ENCODE data around the gene NFAM1.

NFAM1 gene

DNA sequence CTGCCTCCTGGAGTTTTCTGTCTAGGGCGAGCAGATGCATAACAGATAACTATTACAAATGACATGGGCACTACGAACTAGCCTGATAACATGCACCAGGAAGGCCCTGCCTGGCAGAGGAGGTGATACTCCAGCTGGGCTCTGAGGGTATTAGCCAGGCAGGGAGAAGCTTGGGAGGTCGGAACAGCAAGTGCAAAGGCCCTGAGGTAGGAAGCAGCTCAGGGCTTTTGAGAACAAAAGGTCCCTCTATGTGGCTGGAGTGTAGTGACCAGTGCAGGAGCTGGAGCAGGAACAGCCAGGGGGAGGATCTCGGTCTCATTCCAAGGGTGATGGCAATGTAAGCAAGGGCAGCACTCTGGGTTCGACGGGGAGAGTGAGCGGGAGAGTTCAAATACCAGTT, 100.1 kb downstream of the NFAM1 start:
- TF ChIP-seq, protein P1, sequence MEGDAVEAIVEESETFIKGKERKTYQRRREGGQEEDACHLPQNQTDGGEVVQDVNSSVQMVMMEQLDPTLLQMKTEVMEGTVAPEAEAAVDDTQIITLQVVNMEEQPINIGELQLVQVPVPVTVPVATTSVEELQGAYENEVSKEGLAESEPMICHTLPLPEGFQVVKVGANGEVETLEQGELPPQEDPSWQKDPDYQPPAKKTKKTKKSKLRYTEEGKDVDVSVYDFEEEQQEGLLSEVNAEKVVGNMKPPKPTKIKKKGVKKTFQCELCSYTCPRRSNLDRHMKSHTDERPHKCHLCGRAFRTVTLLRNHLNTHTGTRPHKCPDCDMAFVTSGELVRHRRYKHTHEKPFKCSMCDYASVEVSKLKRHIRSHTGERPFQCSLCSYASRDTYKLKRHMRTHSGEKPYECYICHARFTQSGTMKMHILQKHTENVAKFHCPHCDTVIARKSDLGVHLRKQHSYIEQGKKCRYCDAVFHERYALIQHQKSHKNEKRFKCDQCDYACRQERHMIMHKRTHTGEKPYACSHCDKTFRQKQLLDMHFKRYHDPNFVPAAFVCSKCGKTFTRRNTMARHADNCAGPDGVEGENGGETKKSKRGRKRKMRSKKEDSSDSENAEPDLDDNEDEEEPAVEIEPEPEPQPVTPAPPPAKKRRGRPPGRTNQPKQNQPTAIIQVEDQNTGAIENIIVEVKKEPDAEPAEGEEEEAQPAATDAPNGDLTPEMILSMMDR (IDR thresholded peaks at IDR 0.05; ENCODE audit: insufficient read depth, low read depth, low read length, missing control alignments), result no peak
- no peak overlapping the region for H3K4me3 ChIP-seq (ENCODE audit: low read depth, low read length)
- no peak for DNase-seq (ENCODE audit: low read depth)

DNA sequence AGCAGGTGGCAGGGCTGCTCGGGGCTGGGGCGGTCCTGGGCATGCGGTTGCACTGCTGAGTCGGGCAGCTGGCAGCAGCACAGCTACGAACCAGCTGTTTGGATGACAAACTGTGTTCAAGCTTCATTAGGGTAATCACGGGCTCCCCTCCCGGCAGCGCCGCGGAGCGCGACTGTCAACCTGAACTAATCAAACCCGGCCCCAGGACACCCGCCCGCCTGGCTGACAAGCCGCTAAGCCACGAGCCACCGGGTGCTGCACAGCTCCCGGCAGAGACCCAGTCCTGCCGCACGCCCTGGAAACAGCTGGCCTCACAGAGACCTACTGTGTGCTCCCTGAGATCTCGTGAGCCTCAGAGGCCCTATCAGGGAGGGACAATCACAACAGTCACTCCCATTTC, 101.2 kb downstream of the NFAM1 start:
- H3K4me3 ChIP-seq (ENCODE audit: low read depth, low read length), result no peak overlapping the region
- TF ChIP-seq, protein P1 (IDR thresholded peaks at IDR 0.05; ENCODE audit: insufficient read depth, low read depth, low read length, missing control alignments), result no peak
- DNase-seq (ENCODE audit: low read depth), result peak; percentile 31
